Right atrium auricular region (tissue), 2 donors: ENCODE data around the gene CD300LB. TPM values are rescaled to one million over a fixed set of nuclear protein-coding genes. Genes with fewer than 3 reads are reported as not detected.
"Not testable (repeated sequence)": the region's sequence is repeated elsewhere in the genome, so short reads cannot be mapped to it uniquely, and the experiment has no call there.

ENCODE experiments used
- DNase-seq: peaks from one replicate; pipeline ENCODE4 v3.0.0-alpha.2; 2019; ENCODE audit warnings: low spot score
- H3K27ac ChIP-seq, 2 donors: fragments of 200-600 bp; sonication (generic); 1 replicate in 1 of 2; 2 replicates in 1 of 2; pipeline ENCODE4 v1.5.1; 2016 to 2019
- H3K27me3 ChIP-seq, 2 donors: fragments of 200-600 bp; sonication (generic); one replicate each; pipeline versions ENCODE4 v1.5.1 to v1.6.0; 2017 to 2019
- H3K36me3 ChIP-seq: fragments of 200-600 bp; sonication (generic); one replicate; pipeline ENCODE4 v1.5.1; 2016
- H3K4me1 ChIP-seq, 2 donors: fragments of 200-600 bp; sonication (generic); one replicate each; pipeline versions ENCODE4 v1.5.1 to v1.6.0; 2017 to 2019
- H3K4me3 ChIP-seq, 2 donors: fragments of 200-600 bp; sonication (generic); 1 replicate in 1 of 2; 2 replicates in 1 of 2; pipeline ENCODE4 v1.5.1; 2017 to 2019; ENCODE audit warnings: mild to moderate bottlenecking in 1 of 2, moderate library complexity in 1 of 2
- H3K9me3 ChIP-seq, 2 donors: fragments of 200-600 bp; sonication (generic); one replicate each; pipeline ENCODE4 v1.5.1; 2019
- CTCF ChIP-seq, 2 donors: fragments of 200-600 bp; sonication (generic); IDR thresholded peaks; one replicate each; pipeline ENCODE4 v1.5.1; 2019; ENCODE audit warnings: antibody characterized with exemption in 2 of 2
- total RNA-seq, 2 donors: library from RNA; depleted of rRNA; stranded (reverse); fragments of >200 nt; gene quantifications; one replicate each; pipeline ENCODE4 v1.1.0, GENCODE V29; 2016

CD300LB gene
- under 1 TPM in 1 of 2 donors, not detected in 1; 0.31 TPM for total RNA-seq

- peak; percentile 54 for DNase-seq
- Histone ChIP-seq H3K27ac (no peak within 1 kb of the TSS), H3K27me3 (no peaks in the 10 kb centered on the region), H3K36me3 (no peaks in the 10 kb centered on the region), H3K4me1 (no peaks in the 10 kb centered on the region), H3K4me3 (no peak within 1 kb of the TSS), H3K9me3 (peaks cover 0 to 10% of the 10 kb centered on the region in 2 donors)
- TF ChIP-seq CTCF (IDR thresholded peaks at IDR 0.05) = no peak
Observed at GRCh38 chr17:74531231-74531761, at the start of gene CD300LB. CD300LB (minus strand) TSS chr17:74531475; CDS start chr17:74531350, 125 bp downstream.

- Histone ChIP-seq H3K27me3 (no peaks in the 10 kb centered on the region), H3K4me3 (no peak overlapping the region), H3K36me3 (no peaks in the 10 kb centered on the region), H3K27ac (no peak overlapping the region), H3K4me1 (no peaks in the 10 kb centered on the region), H3K9me3 (no peaks in the 10 kb centered on the region)
- no peak for TF ChIP-seq CTCF (IDR thresholded peaks at IDR 0.05)
- no peak for DNase-seq
Observed at GRCh38 chr17:74579900-74580299, 48.6 kb upstream of the CD300LB start.

- H3K9me3 ChIP-seq = no peaks in the 10 kb centered on the region
- H3K4me3 ChIP-seq = no peak overlapping the region
- H3K4me1 ChIP-seq = no peaks in the 10 kb centered on the region
- H3K36me3 ChIP-seq = no peaks in the 10 kb centered on the region
- DNase-seq = no peak
- no peak overlapping the region for H3K27ac ChIP-seq
- TF ChIP-seq CTCF (IDR thresholded peaks at IDR 0.05) = no peak
- no peaks in the 10 kb centered on the region for H3K27me3 ChIP-seq
Observed at GRCh38 chr17:74578979-74579378, 47.7 kb upstream of the CD300LB start.

- H3K27ac ChIP-seq = no peak overlapping the region
- no peak for TF ChIP-seq CTCF (IDR thresholded peaks at IDR 0.05)
- H3K4me3 ChIP-seq = no peak overlapping the region
Observed at GRCh38 chr17:74574489-74575142, 43.3 kb upstream of the CD300LB start.

GRCh38 chr17:74573635-74574034 is 42.4 kb upstream of the CD300LB start:
- not testable (repeated sequence) for DNase-seq, H3K27ac ChIP-seq

More at GRCh38 chr17:74574489-74575142, 43.3 kb upstream of the CD300LB start:
- no peak for DNase-seq
- H3K9me3 ChIP-seq = no peaks in the 10 kb centered on the region
- H3K27me3 ChIP-seq = no peaks in the 10 kb centered on the region
- H3K36me3 ChIP-seq = no peaks in the 10 kb centered on the region
- H3K4me1 ChIP-seq = no peaks in the 10 kb centered on the region

GRCh38 chr17:74573169-74573568 is 41.9 kb upstream of the CD300LB start:
- no peaks in the 10 kb centered on the region for H3K4me1 ChIP-seq
- no peaks in the 10 kb centered on the region for H3K9me3 ChIP-seq
- no peak overlapping the region for H3K4me3 ChIP-seq
- TF ChIP-seq CTCF (IDR thresholded peaks at IDR 0.05) = no peak
- DNase-seq = no peak
- no peaks in the 10 kb centered on the region for H3K27me3 ChIP-seq
- H3K27ac ChIP-seq = no peak overlapping the region
- H3K36me3 ChIP-seq = no peaks in the 10 kb centered on the region

More at GRCh38 chr17:74573635-74574034, 42.4 kb upstream of the CD300LB start:
- H3K9me3 ChIP-seq, H3K4me3 ChIP-seq, H3K27me3 ChIP-seq, H3K4me1 ChIP-seq, H3K36me3 ChIP-seq: not testable (repeated sequence)
